Panc1 (cell line): Measurements from ENCODE around the gene PLEKHO2. TPM values are rescaled to one million over a fixed set of nuclear protein-coding genes. Genes with fewer than 3 reads are reported as not detected.

Source experiments
- ATAC-seq: fragments of 200-7000 bp; cut with Tn5 transposase; 2 replicates; pipeline ENCODE4 v1.9.1; 2020; ENCODE audit warnings: mild to moderate bottlenecking, moderate library complexity
- BruUV-seq: library from RNA; stranded (reverse); fragments of 400-500 nt; replicated peaks from 2 replicates; lab custom pipeline; 2021; lab: Mats Ljungman, UMichigan
- CTCF ChIA-PET: fragments of 300-600 bp; sonication (Branson Sonifier 250); formaldehyde crosslinking; loops from one replicate; lab custom pipeline; 2022; ENCODE audit warnings: antibody characterized with exemption; lab: Charles Lee
- POLR2A ChIA-PET: fragments of 300-600 bp; sonication (Branson Sonifier 250); formaldehyde crosslinking; loops from one replicate; lab custom pipeline; 2022; ENCODE audit warnings: antibody characterized with exemption; lab: Charles Lee
- DNase-seq: peaks from one replicate; pipeline ENCODE4 v3.0.0-alpha.2; 2010; ENCODE audit warnings: low read depth, low spot score
- H3K27ac ChIP-seq: 2 replicates; pipeline ENCODE4 v1.5.1; 2011; ENCODE audit warnings: mild to moderate bottlenecking, low read length, inconsistent platforms
- H3K27me3 ChIP-seq: fragments of 200-500 bp; sonication (Bioruptor generic); 2 replicates; pipeline ENCODE4 v1.6.0; 2014; ENCODE audit warnings: low read length, inconsistent platforms; ENCODE audit not compliant: control insufficient read depth, insufficient read depth
- H3K36me3 ChIP-seq: fragments of 200-500 bp; sonication (Bioruptor generic); 2 replicates; pipeline ENCODE4 v1.5.1; 2014; ENCODE audit warnings: inconsistent platforms, mild to moderate bottlenecking, low read length, moderate library complexity; ENCODE audit not compliant: control insufficient read depth, insufficient read depth
- H3K4me1 ChIP-seq: 2 replicates; pipeline ENCODE4 v1.5.1; 2011; ENCODE audit warnings: inconsistent platforms, mild to moderate bottlenecking, low read length, moderate library complexity; ENCODE audit not compliant: control insufficient read depth, insufficient read depth
- H3K4me3 ChIP-seq, 2 experiments: 2 replicates each; pipeline ENCODE4 v1.5.1; 2011 to 2012; ENCODE audit warnings: low read depth in 2 of 2, low read length in 2 of 2, mild to moderate bottlenecking in 2 of 2, inconsistent platforms in 1 of 2, moderate library complexity in 1 of 2
- H3K9me3 ChIP-seq: fragments of 200-500 bp; sonication (Bioruptor generic); 2 replicates; pipeline ENCODE4 v1.5.1; 2014; ENCODE audit warnings: low read depth, mild to moderate bottlenecking, inconsistent platforms, low read length, moderate library complexity; ENCODE audit not compliant: control insufficient read depth, insufficient read depth
- POLR2AphosphoS5 ChIP-seq: IDR thresholded peaks from 2 replicates; pipeline ENCODE4 v1.6.1; 2012; ENCODE audit warnings: mild to moderate bottlenecking, low read depth, low read length, moderate library complexity
- SIN3A ChIP-seq: IDR thresholded peaks from 2 replicates; pipeline ENCODE4 v1.6.1; 2012; ENCODE audit warnings: low read depth, mild to moderate bottlenecking, low read length, moderate library complexity, borderline replicate concordance; ENCODE audit not compliant: insufficient read depth
- TCF7L2 ChIP-seq: IDR thresholded peaks from 2 replicates; pipeline ENCODE4 v1.6.1; 2011; ENCODE audit warnings: mild to moderate bottlenecking, low read depth, low read length, inconsistent platforms
- in situ Hi-C: cut with HindIII; loops from 2 replicates; pipeline ENCODE4 v1.10.0; 2016; ENCODE audit warnings: low sequenced_read_pairs, low pct_unique_long_range_greater_than_20kb
- intact Hi-C: fragments of 100-400 bp; cut with micrococcal nuclease; formaldehyde crosslinking; loops from one replicate; pipeline ENCODE4 v1.10.0; 2022; ENCODE audit not compliant: unreplicated experiment
- total RNA-seq: library from RNA; stranded (reverse); gene quantifications from one replicate; pipeline ENCODE4 v1.2.1, GENCODE V29; 2021; ENCODE audit not compliant: unreplicated experiment
- TF ChIP-seq, protein P1 (sequence below): fragments of 450-650 bp; IDR thresholded peaks from 2 replicates; pipeline ENCODE4 v1.5.1; 2017; ENCODE audit warnings: mild to moderate bottlenecking
- TF ChIP-seq, protein P2 (sequence below), 2 experiments: IDR thresholded peaks; 2 replicates each; pipeline ENCODE4 v1.6.1; 2011 to 2012; ENCODE audit warnings: low read depth in 2 of 2, control low read depth in 1 of 2, low read length in 1 of 2, mild to moderate bottlenecking in 1 of 2, moderate library complexity in 1 of 2; ENCODE audit not compliant: insufficient read depth in 1 of 2

The PLEKHO2 gene
- total RNA-seq, 1 experiment from 2014 or later: 11.1 TPM

- in situ Hi-C loops (no loop called here), intact Hi-C loops (no loop called here)
- Histone ChIP-seq H3K36me3 (no peaks in the 10 kb centered on the region), H3K9me3 (no peaks in the 10 kb centered on the region), H3K4me1 (no peaks in the 10 kb centered on the region), H3K4me3 (no peak overlapping the region), H3K27me3 (no peaks in the 10 kb centered on the region), H3K27ac (no peak overlapping the region)
- TF ChIP-seq SIN3A (no peak), POLR2AphosphoS5 (no peak), TCF7L2 (no peak)
- TF ChIP-seq, protein P1, sequence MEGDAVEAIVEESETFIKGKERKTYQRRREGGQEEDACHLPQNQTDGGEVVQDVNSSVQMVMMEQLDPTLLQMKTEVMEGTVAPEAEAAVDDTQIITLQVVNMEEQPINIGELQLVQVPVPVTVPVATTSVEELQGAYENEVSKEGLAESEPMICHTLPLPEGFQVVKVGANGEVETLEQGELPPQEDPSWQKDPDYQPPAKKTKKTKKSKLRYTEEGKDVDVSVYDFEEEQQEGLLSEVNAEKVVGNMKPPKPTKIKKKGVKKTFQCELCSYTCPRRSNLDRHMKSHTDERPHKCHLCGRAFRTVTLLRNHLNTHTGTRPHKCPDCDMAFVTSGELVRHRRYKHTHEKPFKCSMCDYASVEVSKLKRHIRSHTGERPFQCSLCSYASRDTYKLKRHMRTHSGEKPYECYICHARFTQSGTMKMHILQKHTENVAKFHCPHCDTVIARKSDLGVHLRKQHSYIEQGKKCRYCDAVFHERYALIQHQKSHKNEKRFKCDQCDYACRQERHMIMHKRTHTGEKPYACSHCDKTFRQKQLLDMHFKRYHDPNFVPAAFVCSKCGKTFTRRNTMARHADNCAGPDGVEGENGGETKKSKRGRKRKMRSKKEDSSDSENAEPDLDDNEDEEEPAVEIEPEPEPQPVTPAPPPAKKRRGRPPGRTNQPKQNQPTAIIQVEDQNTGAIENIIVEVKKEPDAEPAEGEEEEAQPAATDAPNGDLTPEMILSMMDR: no peak
- TF ChIP-seq, protein P2, sequence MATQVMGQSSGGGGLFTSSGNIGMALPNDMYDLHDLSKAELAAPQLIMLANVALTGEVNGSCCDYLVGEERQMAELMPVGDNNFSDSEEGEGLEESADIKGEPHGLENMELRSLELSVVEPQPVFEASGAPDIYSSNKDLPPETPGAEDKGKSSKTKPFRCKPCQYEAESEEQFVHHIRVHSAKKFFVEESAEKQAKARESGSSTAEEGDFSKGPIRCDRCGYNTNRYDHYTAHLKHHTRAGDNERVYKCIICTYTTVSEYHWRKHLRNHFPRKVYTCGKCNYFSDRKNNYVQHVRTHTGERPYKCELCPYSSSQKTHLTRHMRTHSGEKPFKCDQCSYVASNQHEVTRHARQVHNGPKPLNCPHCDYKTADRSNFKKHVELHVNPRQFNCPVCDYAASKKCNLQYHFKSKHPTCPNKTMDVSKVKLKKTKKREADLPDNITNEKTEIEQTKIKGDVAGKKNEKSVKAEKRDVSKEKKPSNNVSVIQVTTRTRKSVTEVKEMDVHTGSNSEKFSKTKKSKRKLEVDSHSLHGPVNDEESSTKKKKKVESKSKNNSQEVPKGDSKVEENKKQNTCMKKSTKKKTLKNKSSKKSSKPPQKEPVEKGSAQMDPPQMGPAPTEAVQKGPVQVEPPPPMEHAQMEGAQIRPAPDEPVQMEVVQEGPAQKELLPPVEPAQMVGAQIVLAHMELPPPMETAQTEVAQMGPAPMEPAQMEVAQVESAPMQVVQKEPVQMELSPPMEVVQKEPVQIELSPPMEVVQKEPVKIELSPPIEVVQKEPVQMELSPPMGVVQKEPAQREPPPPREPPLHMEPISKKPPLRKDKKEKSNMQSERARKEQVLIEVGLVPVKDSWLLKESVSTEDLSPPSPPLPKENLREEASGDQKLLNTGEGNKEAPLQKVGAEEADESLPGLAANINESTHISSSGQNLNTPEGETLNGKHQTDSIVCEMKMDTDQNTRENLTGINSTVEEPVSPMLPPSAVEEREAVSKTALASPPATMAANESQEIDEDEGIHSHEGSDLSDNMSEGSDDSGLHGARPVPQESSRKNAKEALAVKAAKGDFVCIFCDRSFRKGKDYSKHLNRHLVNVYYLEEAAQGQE (IDR thresholded peaks at IDR 0.05; ENCODE audit: insufficient read depth in 1 of 2, low read depth in 2 of 2, low read length in 1 of 2): no peak
- CTCF ChIA-PET: no interaction called here
- POLR2A ChIA-PET: interaction anchor here (1.1 kb wide), 1 partner anchor 13 kb away, joined by 3 read pairs; no protein-coding TSS in a partner anchor
- BruUV-seq: no TSS peak
- ATAC-seq (no peak; the same call in 1 of the 2 replicates), DNase-seq (no peak)
These were observed 34.0 kb downstream of the PLEKHO2 start for GRCh38 chr15:64875641-64876223.

- TF ChIP-seq POLR2AphosphoS5: no peak
- TF ChIP-seq SIN3A: no peak
- TF ChIP-seq TCF7L2: no peak
- TF ChIP-seq, protein P2 (IDR thresholded peaks at IDR 0.05; ENCODE audit: insufficient read depth in 1 of 2, low read depth in 2 of 2, low read length in 1 of 2): no peak
- TF ChIP-seq, protein P1: no peak
- ATAC-seq (peak; percentile 37; the same call in 1 of the 2 replicates), DNase-seq (no peak)
- Histone ChIP-seq H3K27ac (no peak overlapping the region), H3K27me3 (no peaks in the 10 kb centered on the region), H3K4me1 (peaks cover 7% of the 10 kb centered on the region; the same call in 1 of the 2 replicates), H3K4me3 (no peak overlapping the region), H3K9me3 (no peaks in the 10 kb centered on the region), H3K36me3 (no peaks in the 10 kb centered on the region)
- in situ Hi-C loops (no loop called here), intact Hi-C loops (no loop called here)
- ChIA-PET CTCF (no interaction called here), POLR2A (no interaction called here)
- no TSS peak for BruUV-seq
These were observed 35.7 kb downstream of the PLEKHO2 start for GRCh38 chr15:64877435-64877834.
